Activated T-helper 1 cell treated with Interleukin-2 at 50 U/mL for 16 hours (primary cell): Measurements from ENCODE around the gene LRRC53.

Experiments
- DNase-seq: peaks from one replicate; pipeline ENCODE4 v3.0.0-alpha.2; 2020; ENCODE audit warnings: low read depth

Gene LRRC53

GRCh38 chr1:74434321-74434720 lies 78.1 kb downstream of the LRRC53 start:
- DNase-seq: no peak

- DNase-seq: no peak
These were observed 80.1 kb downstream of the LRRC53 start for GRCh38 chr1:74432325-74432724.

GRCh38 chr1:74431531-74431930 lies 80.9 kb downstream of the LRRC53 start:
- DNase-seq: no peak

GRCh38 chr1:74430342-74430934 lies 82.0 kb downstream of the LRRC53 start:
- DNase-seq: no peak

GRCh38 chr1:74429580-74429979 lies 82.8 kb downstream of the LRRC53 start:
- no peak for DNase-seq

- DNase-seq: no peak
These were observed 84.7 kb downstream of the LRRC53 start for GRCh38 chr1:74427681-74428080.

GRCh38 chr1:74426208-74426937 lies 86.0 kb downstream of the LRRC53 start:
- no peak for DNase-seq

- DNase-seq: no peak
These were observed 86.7 kb downstream of the LRRC53 start for GRCh38 chr1:74425676-74426075.

GRCh38 chr1:74423471-74423870 lies 88.9 kb downstream of the LRRC53 start:
- DNase-seq: no peak

- DNase-seq: no peak
These were observed 89.8 kb downstream of the LRRC53 start for GRCh38 chr1:74422421-74423292.

- no peak for DNase-seq
These were observed 91.9 kb downstream of the LRRC53 start for GRCh38 chr1:74420467-74420866.
